ENCODE data around the gene LRP11. TPM values are rescaled to one million over a fixed set of nuclear protein-coding genes. Genes with fewer than 3 reads are reported as not detected.

The LRP11 gene
- total RNA-seq, 1 experiment from 2014 or later, result 17.7 TPM

DNA sequence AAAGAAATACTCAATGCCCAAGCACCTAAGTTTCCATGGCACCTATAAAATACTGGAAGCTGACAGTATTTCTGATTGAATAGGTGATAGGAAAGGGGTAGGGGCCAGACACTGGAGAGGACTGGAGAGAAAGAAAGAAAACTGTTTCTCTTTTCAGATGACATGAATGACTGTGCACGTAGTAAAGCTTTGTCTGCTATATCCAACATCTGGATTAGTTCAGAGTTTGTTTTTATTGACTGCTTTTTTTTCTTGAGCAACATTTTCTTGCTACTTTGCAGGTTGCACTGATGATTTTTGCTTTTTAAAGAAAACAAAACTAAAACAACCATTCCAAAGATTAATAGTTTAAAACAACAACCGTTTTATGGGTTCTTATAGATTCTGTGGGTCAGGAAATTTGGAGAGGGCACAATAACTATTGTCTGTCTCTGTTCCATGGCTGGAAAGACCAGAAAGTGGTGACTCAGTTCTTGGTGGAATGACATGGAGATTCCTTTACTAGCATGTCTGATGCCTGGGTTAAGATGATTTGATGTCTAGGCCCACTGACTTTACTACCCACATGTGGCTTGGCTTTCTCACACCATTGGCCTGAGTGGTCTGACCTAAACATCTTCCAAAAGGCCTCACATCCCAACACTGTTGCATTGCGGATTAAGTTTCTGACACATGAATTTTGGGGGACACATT, 12.2 kb upstream of the LRP11 start:
- Mint-ChIP-seq H3K36me3 (ENCODE audit: insufficient read depth, unreplicated experiment) (no peaks in the 10 kb centered on the region), H3K27me3 (ENCODE audit: insufficient read depth, unreplicated experiment) (peaks cover 23% of the 10 kb centered on the region), H3K4me3 (ENCODE audit: unreplicated experiment) (no peak overlapping the region), H3K9me3 (ENCODE audit: unreplicated experiment) (no peaks in the 10 kb centered on the region), H3K4me1 (ENCODE audit: low read depth, unreplicated experiment) (no peaks in the 10 kb centered on the region), H3K27ac (ENCODE audit: unreplicated experiment) (no peak overlapping the region)
- Histone ChIP-seq H3K36me3 (ENCODE audit: control insufficient read depth, insufficient read depth, low read length) (no peaks in the 10 kb centered on the region), H3K4me1 (no peaks in the 10 kb centered on the region), H3K9me3 (no peaks in the 10 kb centered on the region), H3K4me3 (ENCODE audit: low read depth, low read length) (no peak overlapping the region), H3K27me3 (replicated peaks; ENCODE audit: control insufficient read depth, insufficient read depth, low read length) (no peaks in the 10 kb centered on the region)
- CTCF ChIA-PET, result no interaction called here
- no TSS peak for BruUV-seq (replicated peaks)
- intact Hi-C loops (cut with micrococcal nuclease; ENCODE audit: unreplicated experiment), result no loop called here
- no peak for TF ChIP-seq CTCF (IDR thresholded peaks at IDR 0.05; ENCODE audit: insufficient read depth in 1 of 2, low read depth in 1 of 2, low read length in 1 of 2, severe bottlenecking in 1 of 2, unreplicated experiment in 1 of 2)
- POLR2A ChIA-PET, result no interaction called here
- DNase-seq, result no peak

- POLR2A ChIA-PET, result no interaction called here
- peaks cover 9% of the 10 kb centered on the region for H3K27me3 Mint-ChIP-seq (ENCODE audit: insufficient read depth, unreplicated experiment)
- no peak overlapping the region for H3K4me3 Mint-ChIP-seq (ENCODE audit: unreplicated experiment)
- peaks cover 7% of the 10 kb centered on the region for H3K4me1 Mint-ChIP-seq (ENCODE audit: low read depth, unreplicated experiment)
- Histone ChIP-seq H3K4me1 (no peaks in the 10 kb centered on the region), H3K9me3 (no peaks in the 10 kb centered on the region), H3K4me3 (ENCODE audit: low read depth, low read length) (no peak overlapping the region), H3K27me3 (replicated peaks; ENCODE audit: control insufficient read depth, insufficient read depth, low read length) (no peaks in the 10 kb centered on the region), H3K36me3 (ENCODE audit: control insufficient read depth, insufficient read depth, low read length) (no peaks in the 10 kb centered on the region)
- no peak for TF ChIP-seq CTCF (IDR thresholded peaks at IDR 0.05; ENCODE audit: insufficient read depth in 1 of 2, low read depth in 1 of 2, low read length in 1 of 2, severe bottlenecking in 1 of 2, unreplicated experiment in 1 of 2)
- CTCF ChIA-PET, result no interaction called here
- intact Hi-C loops (cut with micrococcal nuclease; ENCODE audit: unreplicated experiment), result no loop called here
- no peaks in the 10 kb centered on the region for H3K36me3 Mint-ChIP-seq (ENCODE audit: insufficient read depth, unreplicated experiment)
- no peak overlapping the region for H3K27ac Mint-ChIP-seq (ENCODE audit: unreplicated experiment)
- DNase-seq, result no peak
- BruUV-seq (replicated peaks), result no TSS peak
- H3K9me3 Mint-ChIP-seq (ENCODE audit: unreplicated experiment), result no peaks in the 10 kb centered on the region
Measured at GRCh38 chr6:149872233-149872632, 8.1 kb upstream of the LRP11 start.

GRCh38 chr6:149871182-149871581, 7.0 kb upstream of the LRP11 start:
- Histone ChIP-seq H3K4me1 (no peaks in the 10 kb centered on the region), H3K27me3 (replicated peaks; ENCODE audit: control insufficient read depth, insufficient read depth, low read length) (no peaks in the 10 kb centered on the region), H3K9me3 (no peaks in the 10 kb centered on the region), H3K4me3 (ENCODE audit: low read depth, low read length) (no peak overlapping the region), H3K36me3 (ENCODE audit: control insufficient read depth, insufficient read depth, low read length) (no peaks in the 10 kb centered on the region)
- POLR2A ChIA-PET, result no interaction called here
- BruUV-seq (replicated peaks), result no TSS peak
- CTCF ChIA-PET, result no interaction called here
- no peak overlapping the region for H3K27ac Mint-ChIP-seq (ENCODE audit: unreplicated experiment)
- no peaks in the 10 kb centered on the region for H3K9me3 Mint-ChIP-seq (ENCODE audit: unreplicated experiment)
- peaks cover 9% of the 10 kb centered on the region for H3K27me3 Mint-ChIP-seq (ENCODE audit: insufficient read depth, unreplicated experiment)
- peaks cover 7% of the 10 kb centered on the region for H3K4me1 Mint-ChIP-seq (ENCODE audit: low read depth, unreplicated experiment)
- no peak for DNase-seq
- intact Hi-C loops (cut with micrococcal nuclease; ENCODE audit: unreplicated experiment), result no loop called here
- H3K4me3 Mint-ChIP-seq (ENCODE audit: unreplicated experiment), result no peak overlapping the region
- TF ChIP-seq CTCF (IDR thresholded peaks at IDR 0.05; ENCODE audit: insufficient read depth in 1 of 2, low read depth in 1 of 2, low read length in 1 of 2, severe bottlenecking in 1 of 2, unreplicated experiment in 1 of 2), result no peak
- no peaks in the 10 kb centered on the region for H3K36me3 Mint-ChIP-seq (ENCODE audit: insufficient read depth, unreplicated experiment)
